ENCODE results near the gene LY6G6C.

Gene LY6G6C

GRCh38 chr6:31702819-31703716 lies 18.5 kb downstream of the LY6G6C start, which contains the start of gene ABHD16A:
Gene ABHD16A (minus strand): TSS chr6:31703324. CDS start chr6:31703281, 43 bp downstream.
- peak; percentile 99 for DNase-seq

- no peak for DNase-seq
These were observed 19.1 kb downstream of the LY6G6C start for GRCh38 chr6:31702405-31702818.

GRCh38 chr6:31701666-31702404 lies 19.7 kb downstream of the LY6G6C start:
- no peak for DNase-seq

- no peak for DNase-seq
These were observed 20.7 kb downstream of the LY6G6C start for GRCh38 chr6:31700740-31701401.

GRCh38 chr6:31697555-31697954 lies 24.0 kb downstream of the LY6G6C start:
- no peak for DNase-seq

- no peak for DNase-seq
These were observed 28.0 kb downstream of the LY6G6C start for GRCh38 chr6:31693535-31693934.

DNA sequence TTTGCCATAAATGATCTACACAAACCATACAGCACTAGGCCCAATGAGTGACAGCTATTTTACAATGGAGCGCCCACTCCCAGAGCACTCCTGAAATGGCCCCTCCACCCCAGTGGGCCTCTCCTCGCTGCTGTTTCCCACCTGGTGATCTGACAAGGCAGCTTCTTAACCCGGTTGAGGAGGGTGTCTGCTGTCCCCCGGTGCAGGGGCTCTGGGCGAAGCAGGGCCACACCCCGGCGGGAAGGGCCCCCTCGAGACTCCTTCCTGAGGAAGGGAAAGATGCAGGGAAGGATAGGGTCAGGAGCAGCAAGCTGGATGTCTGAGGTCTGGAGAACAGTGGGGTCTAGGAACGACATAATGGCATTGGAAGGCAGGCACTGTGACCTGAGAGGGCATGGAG lies 28.7 kb downstream of the LY6G6C start:
- no peak for DNase-seq

- DNase-seq = no peak
These were observed 29.2 kb downstream of the LY6G6C start for GRCh38 chr6:31692353-31692752.

DNA sequence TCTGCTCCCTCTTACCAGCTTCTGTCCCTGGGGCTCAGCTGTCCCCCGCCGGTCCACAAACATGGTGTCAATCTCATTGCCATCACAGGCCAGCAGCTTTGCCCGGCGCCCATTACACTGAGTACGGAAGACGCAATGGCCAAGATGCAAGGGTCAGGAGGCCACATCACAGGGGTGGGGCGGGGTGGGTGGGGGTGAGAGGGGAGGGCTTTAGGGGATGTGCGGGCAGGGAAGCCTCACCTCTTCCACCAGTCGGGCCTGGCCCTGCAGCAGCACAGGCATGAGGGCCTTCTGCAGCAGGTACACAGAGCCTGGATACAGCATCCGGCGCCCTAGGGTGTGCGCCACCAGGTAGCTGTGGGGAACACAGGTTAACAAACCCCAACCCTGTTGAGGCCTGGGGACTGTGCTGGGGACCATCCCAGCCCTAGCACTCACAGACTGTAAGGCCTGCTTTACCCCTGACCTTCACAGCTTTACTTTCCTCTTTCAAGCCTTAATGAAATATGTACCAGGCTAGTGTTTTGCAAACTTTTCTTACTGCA lies 29.9 kb downstream of the LY6G6C start:
- no peak for DNase-seq

GRCh38 chr6:31691078-31691463 lies 30.5 kb downstream of the LY6G6C start:
- no peak for DNase-seq

GRCh38 chr6:31690231-31691077 lies 31.1 kb downstream of the LY6G6C start:
- DNase-seq = no peak

DNA sequence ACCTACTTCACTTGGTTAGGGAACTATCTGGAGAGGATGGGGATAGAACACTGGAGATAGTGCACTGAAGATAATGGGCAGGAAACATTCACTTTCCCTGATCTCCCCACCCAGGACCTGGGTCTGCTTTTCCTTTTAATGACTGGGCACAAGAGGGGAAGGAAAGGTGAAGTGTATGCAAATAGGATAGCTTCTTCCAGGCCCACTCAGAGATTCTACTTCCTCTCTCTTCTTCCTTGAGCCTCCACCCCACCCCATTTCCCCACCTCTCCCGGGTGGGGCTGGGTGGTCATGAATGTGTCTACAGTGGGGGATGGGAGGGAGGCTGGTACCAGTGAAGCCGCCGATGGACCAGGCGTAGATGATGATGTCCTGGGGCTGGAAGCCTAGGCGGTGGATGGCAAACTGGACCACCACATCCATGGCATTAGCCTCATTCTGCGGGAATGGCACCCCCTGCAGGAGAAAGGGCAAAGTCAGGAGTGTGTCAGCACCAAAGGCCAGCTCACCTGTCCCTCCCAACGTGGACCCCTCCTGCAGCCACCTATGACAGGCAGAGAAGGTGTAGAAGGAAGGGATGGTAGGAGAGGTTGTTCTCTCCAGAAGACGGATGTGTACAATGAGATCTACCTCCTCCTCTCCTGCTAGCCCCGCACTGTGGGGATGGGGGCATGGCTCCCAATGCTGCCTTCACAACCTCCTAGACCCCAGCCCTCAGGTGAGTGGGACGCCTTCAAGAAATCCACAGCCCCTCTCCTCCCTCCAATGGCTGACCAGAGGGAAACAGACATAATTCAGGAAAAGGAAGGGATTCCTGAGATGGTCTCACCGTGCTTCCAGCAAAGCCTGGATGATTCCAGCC lies 32.1 kb downstream of the LY6G6C start:
- no peak for DNase-seq

GRCh38 chr6:31687860-31688693 lies 33.5 kb downstream of the LY6G6C start:
- no peak for DNase-seq

GRCh38 chr6:31687321-31687720 lies 34.2 kb downstream of the LY6G6C start:
- DNase-seq = no peak

DNA sequence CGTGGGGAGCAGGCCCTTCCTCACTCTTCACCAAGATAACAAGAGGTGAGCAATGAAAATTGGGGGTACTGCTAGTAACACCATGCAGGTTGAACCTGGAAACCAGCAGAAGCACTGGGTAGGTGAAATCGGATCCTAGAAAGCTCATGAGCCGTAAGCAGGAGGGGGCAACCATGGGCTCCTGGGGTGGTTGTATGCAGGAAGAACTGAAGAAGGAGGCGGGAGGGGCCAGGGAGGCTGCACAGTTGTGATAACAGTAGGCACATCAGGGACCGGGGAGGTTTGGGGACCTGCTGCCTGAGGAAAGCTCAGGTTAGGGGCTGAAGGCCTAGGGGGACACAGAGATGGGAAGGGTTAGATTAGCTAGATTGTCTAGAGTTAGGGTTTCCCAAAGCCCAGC lies 35.1 kb downstream of the LY6G6C start:
- DNase-seq = no peak

- DNase-seq = no peak
These were observed 38.0 kb downstream of the LY6G6C start for GRCh38 chr6:31683591-31683990.

GRCh38 chr6:31681135-31681671 lies 40.3 kb downstream of the LY6G6C start:
- peak; percentile 75 for DNase-seq

GRCh38 chr6:31680226-31681134 lies 41.1 kb downstream of the LY6G6C start, which contains the start of gene LY6G5C:
Gene LY6G5C (minus strand): TSS chr6:31681067. CDS start chr6:31680373, 694 bp downstream.
- DNase-seq = peak; percentile 92

DNA sequence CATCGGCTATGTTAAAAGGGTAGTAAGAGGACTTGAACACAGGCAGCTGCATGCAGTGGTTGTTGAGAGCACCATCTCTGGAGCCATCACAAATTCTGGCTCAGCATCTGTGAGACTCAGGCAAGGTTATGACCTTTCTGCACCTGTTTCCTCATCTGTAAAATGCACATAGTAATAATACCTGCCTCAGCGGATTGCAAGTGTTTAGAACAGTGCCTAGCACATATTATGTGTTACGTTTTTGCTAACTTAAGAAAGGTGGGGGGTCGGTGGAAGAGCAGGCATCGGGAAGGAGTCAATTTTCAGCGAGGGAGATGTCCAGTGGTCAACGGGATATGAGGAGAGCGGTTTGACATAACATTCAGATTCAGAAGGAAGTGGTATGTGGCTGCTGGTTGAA lies 43.6 kb downstream of the LY6G6C start:
- no peak for DNase-seq
